Immature natural killer cell (primary cell): ENCODE data around the gene C11orf21. TPM values are rescaled to one million over a fixed set of nuclear protein-coding genes. Genes with fewer than 3 reads are reported as not detected.

Source experiments
- DNase-seq, 3 donors: peaks; one replicate each; pipeline ENCODE4 v3.0.0; 2022; ENCODE audit warnings: mixed read lengths in 1 of 3
- H3K27ac Mint-ChIP-seq, 6 donors: one replicate each; pipeline ENCODE4 v1.8.0; 2020; ENCODE audit warnings: mixed read lengths in 6 of 6, mild to moderate bottlenecking in 5 of 6, inconsistent platforms in 4 of 6, moderate library complexity in 3 of 6
- H3K27me3 Mint-ChIP-seq, 3 donors: one replicate each; pipeline ENCODE4 v1.8.0; 2020 to 2021; ENCODE audit warnings: low read depth in 3 of 3, mild to moderate bottlenecking in 3 of 3, mixed read lengths in 3 of 3, moderate library complexity in 3 of 3, inconsistent platforms in 1 of 3
- H3K36me3 Mint-ChIP-seq, 3 donors: one replicate each; pipeline ENCODE4 v1.8.0; 2020; ENCODE audit warnings: mixed read lengths in 3 of 3, inconsistent platforms in 2 of 3, mild to moderate bottlenecking in 2 of 3
- H3K4me1 Mint-ChIP-seq, 2 donors: one replicate each; pipeline ENCODE4 v1.8.0; 2020; ENCODE audit warnings: inconsistent platforms in 2 of 2, mild to moderate bottlenecking in 2 of 2, mixed read lengths in 2 of 2, moderate library complexity in 1 of 2
- H3K4me3 Mint-ChIP-seq, 5 donors: one replicate each; pipeline ENCODE4 v1.8.0; 2020; ENCODE audit warnings: mild to moderate bottlenecking in 5 of 5, mixed read lengths in 5 of 5, inconsistent platforms in 3 of 5, moderate library complexity in 3 of 5
- H3K9me3 Mint-ChIP-seq, 6 donors: one replicate each; pipeline ENCODE4 v1.8.0; 2020; ENCODE audit warnings: mild to moderate bottlenecking in 6 of 6, mixed read lengths in 6 of 6, inconsistent platforms in 4 of 6, moderate library complexity in 3 of 6
- polyA plus RNA-seq, 3 donors: library from polyadenylated mRNA; unstranded; fragments of 300-500 nt; fragmentation: Illumina TruSeq; gene quantifications; one replicate each; pipeline ENCODE4 v1.2.3, GENCODE V29; 2021

Gene C11orf21
- polyA plus RNA-seq, 3 donors from 2014 or later: 36.3 to 57.5 (median 36.6) TPM

DNA sequence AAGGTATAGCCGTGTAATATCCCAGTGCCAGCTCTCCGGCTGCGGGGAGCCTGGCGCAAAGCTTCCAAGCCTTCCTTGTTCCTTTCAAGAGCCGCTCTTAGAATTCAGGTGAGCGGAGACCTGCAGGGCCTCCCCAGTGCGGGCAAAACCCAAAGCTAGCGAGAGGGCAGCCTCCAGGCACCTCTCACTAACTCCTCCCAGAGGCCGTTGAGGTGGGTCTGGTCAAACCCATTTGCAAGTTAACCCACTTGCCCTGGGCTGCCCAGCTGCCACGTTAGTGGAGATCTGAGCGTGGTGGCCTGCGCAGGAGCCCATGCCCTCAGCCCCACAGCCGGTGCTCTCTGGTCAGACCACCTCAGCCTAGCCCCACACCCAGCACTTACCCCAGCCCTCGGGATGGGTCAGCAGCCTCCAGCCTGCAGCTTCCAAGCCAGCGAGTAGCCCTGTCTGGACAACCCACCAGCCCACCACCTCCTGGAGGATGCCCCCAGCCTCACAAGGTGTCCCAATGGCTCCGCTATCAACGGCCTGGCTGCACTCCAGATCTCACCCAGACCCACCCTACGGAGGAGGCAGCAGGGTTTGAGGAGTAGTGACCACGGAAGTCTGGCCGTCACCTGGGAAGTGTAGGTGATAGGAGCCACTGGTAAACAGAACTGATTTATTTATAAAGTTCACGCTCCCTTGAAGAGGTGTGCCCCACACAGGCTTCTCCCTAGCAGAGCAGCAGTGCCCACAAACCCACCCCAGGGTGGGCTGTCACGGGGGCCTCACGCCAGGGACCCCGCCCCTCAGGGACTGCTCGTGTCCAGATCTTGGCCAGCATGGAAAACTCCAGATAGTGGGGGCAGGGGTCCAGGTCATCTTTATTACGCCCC is 33.6 kb downstream of the C11orf21 start:
- Mint-ChIP-seq H3K4me1 (peaks cover 41 to 47% of the 10 kb centered on the region in 2 donors), H3K27ac (peak overlapping the region; percentile 62 to 87 (median 78)), H3K36me3 (peaks cover 0 to 5% (median 4%) of the 10 kb centered on the region in 3 donors), H3K9me3 (no peaks in the 10 kb centered on the region), H3K4me3 (peak overlapping the region; percentile 67 to 85 (median 81)), H3K27me3 (peaks cover 6 to 25% (median 9%) of the 10 kb centered on the region in 3 donors)
- no peak for DNase-seq

DNA sequence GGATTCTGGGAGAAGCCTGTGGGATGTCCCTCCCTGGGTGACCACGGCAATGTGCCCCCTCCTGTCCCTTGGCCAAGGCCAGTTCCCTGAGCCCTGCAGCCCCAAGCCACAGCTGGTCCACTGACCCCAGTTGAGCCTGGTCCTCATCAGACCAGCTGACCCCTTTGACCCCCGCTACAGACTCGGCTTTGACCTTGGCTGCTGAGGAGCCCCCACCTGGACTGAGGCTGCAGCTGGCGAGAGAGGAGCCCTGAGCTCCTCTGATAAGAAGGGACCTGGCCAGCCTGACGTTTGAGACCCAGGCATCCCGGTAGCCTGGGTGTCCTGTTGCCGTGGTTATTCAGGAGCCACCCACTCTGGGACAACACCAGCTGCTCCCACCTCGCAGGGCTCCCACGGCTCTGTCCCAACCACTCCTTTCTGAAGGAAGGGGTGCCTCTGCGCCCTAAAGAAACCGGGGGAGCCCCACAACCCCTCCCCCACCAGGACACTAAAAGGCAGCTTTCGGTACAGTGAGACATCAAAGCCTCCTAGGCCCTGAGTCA is 34.3 kb downstream of the C11orf21 start:
- H3K27ac Mint-ChIP-seq: peak overlapping the region in 4 of 6 donors; percentile 21 to 96 (median 82)

DNA sequence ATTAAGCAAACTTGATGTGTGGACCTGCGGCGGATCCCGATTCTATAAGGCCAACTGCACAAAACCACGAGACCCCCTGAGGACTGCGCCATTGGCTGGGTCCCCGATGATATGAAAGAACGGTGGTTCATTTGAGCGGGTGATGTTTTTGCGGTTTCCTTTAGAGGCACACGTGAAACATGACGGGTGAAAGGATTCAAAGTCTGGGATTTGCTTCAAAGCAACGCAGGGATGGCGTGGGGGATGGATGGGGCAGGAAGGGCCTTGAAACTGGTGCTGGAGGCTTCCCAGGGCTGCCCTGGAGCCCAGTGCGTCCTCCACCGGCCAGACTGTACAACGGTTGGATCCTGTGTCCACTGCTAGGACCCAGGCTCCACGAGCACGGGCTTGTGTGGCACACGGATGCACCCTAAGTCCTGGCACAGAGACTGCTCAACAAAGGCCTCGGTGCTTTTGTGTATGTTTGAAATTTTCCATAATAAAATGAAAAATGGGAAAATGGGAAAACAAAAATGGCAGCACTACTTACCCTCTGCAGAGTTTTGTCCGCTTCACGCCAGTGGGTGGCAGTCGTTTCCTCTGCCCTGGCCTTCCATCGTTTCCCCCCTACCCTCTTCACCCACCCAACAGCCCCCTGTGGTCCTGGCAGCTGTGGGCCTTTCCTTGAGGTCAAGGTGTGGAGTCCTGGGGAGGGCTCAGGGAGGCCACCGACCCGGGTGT is 35.0 kb downstream of the C11orf21 start:
- Mint-ChIP-seq H3K9me3 (no peaks in the 10 kb centered on the region), H3K27ac (peak overlapping the region; percentile 89 to 96 (median 92)), H3K4me1 (peaks cover 41 to 47% of the 10 kb centered on the region in 2 donors), H3K36me3 (peaks cover 0 to 5% (median 4%) of the 10 kb centered on the region in 3 donors), H3K4me3 (peak overlapping the region; percentile 74 to 88 (median 81)), H3K27me3 (peaks cover 6 to 25% (median 9%) of the 10 kb centered on the region in 3 donors)
- peak; percentile 13 to 44 (median 32) for DNase-seq

More for the DNA sequence above, 34.3 kb downstream of the C11orf21 start:
- H3K27me3 Mint-ChIP-seq: peaks cover 6 to 25% (median 9%) of the 10 kb centered on the region in 3 donors
- H3K9me3 Mint-ChIP-seq: no peaks in the 10 kb centered on the region
- peaks cover 41 to 47% of the 10 kb centered on the region in 2 donors for H3K4me1 Mint-ChIP-seq
- H3K36me3 Mint-ChIP-seq: peaks cover 0 to 5% (median 4%) of the 10 kb centered on the region in 3 donors
- no peak for DNase-seq
- peak overlapping the region; percentile 67 to 85 (median 81) for H3K4me3 Mint-ChIP-seq

DNA sequence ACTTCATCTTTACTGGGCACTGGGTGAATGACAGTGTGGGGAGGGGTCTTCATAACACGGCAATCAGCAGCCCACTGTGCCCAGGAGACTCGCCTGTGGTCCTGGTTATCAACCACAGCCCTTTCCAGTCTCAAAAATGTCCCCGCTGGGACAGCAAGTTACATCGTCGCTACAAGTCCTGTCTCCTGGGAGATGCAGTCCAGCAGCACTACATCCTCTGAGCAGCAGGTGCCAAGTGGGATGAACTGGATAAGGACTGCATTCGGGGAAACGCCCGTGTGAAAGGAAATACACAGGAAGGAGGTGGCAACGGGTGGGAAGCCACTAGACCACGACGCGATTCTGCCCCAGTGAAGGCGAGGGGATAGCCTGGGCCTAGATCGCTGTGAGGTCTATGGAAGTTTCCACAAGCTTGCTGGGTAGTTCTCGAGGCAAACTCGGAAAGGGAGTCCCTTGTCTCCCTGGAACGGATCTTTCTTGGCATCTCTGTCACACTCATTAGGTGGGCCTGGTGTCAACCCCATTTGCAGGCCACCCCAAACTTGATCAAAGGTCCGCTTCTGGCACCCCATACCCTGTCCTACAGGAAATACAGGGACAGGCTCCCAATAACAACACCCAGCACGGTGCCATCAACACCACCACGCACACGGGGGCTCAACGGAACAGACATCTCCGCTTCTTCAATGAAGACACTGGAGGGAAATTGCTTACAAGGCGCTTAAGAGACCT is 35.7 kb downstream of the C11orf21 start:
- DNase-seq: peak; percentile 49 to 60 (median 53)
- H3K4me3 Mint-ChIP-seq: peak overlapping the region; percentile 74 to 88 (median 81)
- H3K27me3 Mint-ChIP-seq: peaks cover 6 to 26% (median 9%) of the 10 kb centered on the region in 3 donors
- peaks cover 0 to 5% (median 4%) of the 10 kb centered on the region in 3 donors for H3K36me3 Mint-ChIP-seq
- peak overlapping the region; percentile 89 to 96 (median 92) for H3K27ac Mint-ChIP-seq
- peaks cover 41 to 47% of the 10 kb centered on the region in 2 donors for H3K4me1 Mint-ChIP-seq
- H3K9me3 Mint-ChIP-seq: no peaks in the 10 kb centered on the region

DNA sequence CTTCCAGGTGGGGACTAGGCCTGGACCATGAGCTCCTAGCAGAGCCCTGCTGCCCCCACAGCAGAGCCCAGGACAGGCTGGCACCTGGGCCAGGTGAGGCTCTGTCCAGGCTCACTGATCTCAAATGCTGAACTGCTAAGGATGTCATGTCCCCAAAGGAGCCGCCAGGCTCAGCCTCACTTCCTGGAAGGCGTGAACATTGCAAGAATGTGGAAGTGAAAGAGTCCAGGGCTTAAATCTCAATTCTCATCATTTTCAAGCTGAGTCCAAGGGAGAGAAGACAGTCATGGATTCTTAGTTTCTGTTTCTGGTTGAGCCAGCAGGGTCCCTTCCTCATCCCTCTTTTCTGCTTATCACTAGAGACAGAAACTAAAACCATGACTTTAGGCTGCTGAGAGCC is 36.3 kb downstream of the C11orf21 start:
- peaks cover 6 to 26% (median 7%) of the 10 kb centered on the region in 3 donors for H3K27me3 Mint-ChIP-seq
- peaks cover 37 to 47% of the 10 kb centered on the region in 2 donors for H3K4me1 Mint-ChIP-seq
- H3K27ac Mint-ChIP-seq: peak overlapping the region; percentile 89 to 96 (median 92)
- H3K36me3 Mint-ChIP-seq: peaks cover 0 to 5% (median 4%) of the 10 kb centered on the region in 3 donors
- H3K4me3 Mint-ChIP-seq: peak overlapping the region; percentile 74 to 88 (median 81)
- no peaks in the 10 kb centered on the region for H3K9me3 Mint-ChIP-seq
- DNase-seq: peak; percentile 34 to 48 (median 41)

DNA sequence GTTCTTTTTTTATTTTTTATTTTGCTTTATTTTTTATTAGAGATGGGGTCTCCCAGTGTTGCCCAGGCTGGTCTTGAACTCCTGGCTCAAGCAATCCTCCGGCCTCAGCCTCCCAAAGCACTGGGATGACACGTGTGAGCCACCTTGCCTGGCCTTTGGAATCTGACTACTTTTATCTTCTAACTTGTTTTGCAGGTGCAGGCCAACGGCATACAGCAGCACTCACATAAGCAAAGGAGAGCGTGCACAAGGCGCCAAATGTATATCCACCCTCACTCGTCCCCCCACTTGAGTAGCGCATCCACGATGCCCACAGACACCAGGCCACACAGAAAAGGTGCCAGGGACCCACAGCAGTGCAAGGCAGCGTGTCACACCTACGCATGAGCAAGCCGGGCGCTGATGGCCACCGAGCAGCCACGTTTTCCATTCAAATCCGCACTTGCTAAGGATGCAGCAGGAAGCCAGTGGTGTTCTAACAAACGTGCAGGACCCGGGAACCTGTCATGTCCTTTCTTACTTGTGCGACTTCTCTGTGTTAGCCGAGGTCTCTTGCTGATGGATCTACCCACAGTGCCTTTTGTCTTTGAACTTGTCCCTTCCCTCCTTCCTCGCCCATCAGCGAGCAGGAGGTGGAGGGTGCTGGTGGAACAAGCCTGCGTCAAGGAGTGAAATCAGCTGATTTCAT is 37.2 kb downstream of the C11orf21 start:
- no peaks in the 10 kb centered on the region for H3K9me3 Mint-ChIP-seq
- no peak for DNase-seq
- peaks cover 0 to 5% (median 4%) of the 10 kb centered on the region in 3 donors for H3K36me3 Mint-ChIP-seq
- H3K4me1 Mint-ChIP-seq: peaks cover 36 to 47% of the 10 kb centered on the region in 2 donors
- peaks cover 6 to 28% (median 7%) of the 10 kb centered on the region in 3 donors for H3K27me3 Mint-ChIP-seq
- no peak overlapping the region for H3K4me3 Mint-ChIP-seq
- peak overlapping the region in 3 of 6 donors; percentile 14 to 89 (median 21) for H3K27ac Mint-ChIP-seq

DNA sequence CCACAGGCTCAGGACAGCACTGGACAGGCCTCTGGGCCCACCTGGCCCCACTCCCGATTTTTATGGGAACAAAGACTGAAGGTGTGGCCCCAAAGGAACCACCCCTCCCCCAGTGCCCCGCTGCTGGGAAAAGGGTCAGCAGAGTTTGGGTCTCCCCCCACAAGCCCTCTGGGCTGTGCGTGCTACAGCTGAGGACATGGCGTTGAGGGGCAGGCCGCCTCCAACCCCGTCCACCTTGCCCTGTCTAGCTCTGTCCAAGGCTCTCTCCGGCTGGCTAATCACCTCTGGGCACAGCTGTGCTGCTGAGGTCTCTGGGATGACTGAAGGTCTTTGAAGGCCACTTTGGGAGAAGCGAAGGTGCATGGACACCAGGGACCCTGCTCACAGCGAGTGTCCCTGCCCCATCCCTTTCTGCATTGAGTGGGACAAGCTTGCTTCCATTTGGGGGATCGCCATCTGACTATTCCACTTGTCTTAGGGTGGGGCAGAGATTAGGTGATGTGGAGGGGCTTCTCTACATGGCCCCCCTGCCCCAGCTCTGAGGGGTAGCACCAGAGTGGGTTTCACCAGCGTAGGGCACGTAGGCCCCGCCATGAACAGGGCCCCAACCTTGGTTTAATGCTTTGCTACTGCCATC is 37.9 kb downstream of the C11orf21 start:
- H3K36me3 Mint-ChIP-seq: peaks cover 0 to 5% (median 4%) of the 10 kb centered on the region in 3 donors
- peaks cover 6 to 24% (median 7%) of the 10 kb centered on the region in 3 donors for H3K27me3 Mint-ChIP-seq
- DNase-seq: no peak
- H3K27ac Mint-ChIP-seq: no peak overlapping the region
- H3K4me1 Mint-ChIP-seq: peaks cover 36 to 46% of the 10 kb centered on the region in 2 donors
- no peak overlapping the region for H3K4me3 Mint-ChIP-seq
- H3K9me3 Mint-ChIP-seq: no peaks in the 10 kb centered on the region

DNA sequence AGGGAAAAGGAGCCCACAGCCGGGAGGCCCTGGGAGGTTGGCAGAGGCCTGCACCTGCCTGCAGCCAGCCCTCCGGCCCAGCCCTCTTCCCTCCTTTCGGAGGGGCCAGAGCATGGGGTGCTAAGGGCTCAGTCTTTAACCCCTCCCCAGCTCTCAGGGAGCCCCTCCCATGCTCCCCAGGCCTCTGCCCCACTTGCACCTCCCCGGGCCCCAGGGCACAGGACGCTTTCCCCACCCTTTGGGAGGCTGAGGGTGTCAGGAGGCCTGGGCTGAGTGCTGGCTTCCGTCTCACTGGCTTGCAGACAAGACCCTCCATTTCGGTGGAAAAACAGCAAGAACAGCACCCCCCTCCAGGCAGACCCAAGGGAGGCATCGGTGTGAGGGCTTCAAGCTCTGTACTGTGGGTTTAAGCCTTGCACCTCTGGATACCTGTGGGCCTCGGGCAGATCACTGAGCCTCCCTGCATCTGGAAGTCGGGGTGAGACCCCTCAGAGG is 38.6 kb downstream of the C11orf21 start:
- Mint-ChIP-seq H3K4me1 (peaks cover 30 to 39% of the 10 kb centered on the region in 2 donors), H3K36me3 (peaks cover 0 to 5% (median 0%) of the 10 kb centered on the region in 3 donors), H3K27me3 (peaks cover 3 to 21% (median 6%) of the 10 kb centered on the region in 3 donors), H3K27ac (no peak overlapping the region), H3K4me3 (no peak overlapping the region), H3K9me3 (no peaks in the 10 kb centered on the region)
- no peak for DNase-seq

DNA sequence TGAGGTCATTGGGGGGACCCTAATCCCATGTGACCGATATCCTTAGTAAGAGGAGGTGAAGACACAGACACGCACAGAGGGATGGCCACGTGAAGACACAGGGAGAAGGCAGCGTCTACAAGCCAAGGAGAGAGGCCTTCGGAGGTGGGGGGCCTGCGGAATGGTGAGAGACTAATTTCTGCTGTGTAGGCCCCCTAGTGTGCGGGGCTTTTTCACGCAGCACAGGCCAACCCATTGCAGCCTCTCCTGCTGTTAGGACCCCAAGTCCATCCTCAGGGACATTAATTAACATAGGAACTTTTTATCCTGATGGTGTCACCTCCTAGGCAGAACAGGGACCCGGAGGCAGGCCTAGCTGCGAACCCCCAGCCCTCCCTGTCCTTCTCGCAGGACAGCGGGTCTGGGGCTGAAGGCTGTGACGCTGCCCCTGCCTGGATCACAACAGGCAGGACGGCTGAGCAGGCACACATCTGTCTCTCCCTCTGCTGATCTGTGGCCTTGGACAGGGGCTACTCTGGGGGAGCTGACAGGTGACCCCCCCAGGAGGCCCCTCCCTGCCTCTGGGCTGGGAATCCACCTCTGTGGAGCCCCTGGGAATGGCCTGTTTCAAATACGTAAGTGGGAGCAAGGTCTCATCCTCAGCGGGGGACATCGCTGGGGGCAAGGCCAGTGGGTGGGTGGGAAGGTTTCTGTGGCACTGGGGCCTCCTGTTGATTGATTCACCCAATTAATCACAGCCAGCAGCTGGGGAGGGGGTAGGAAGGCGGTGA is 39.2 kb downstream of the C11orf21 start:
- no peaks in the 10 kb centered on the region for H3K9me3 Mint-ChIP-seq
- peak overlapping the region in 3 of 6 donors; percentile 19 to 79 (median 20) for H3K27ac Mint-ChIP-seq
- no peak for DNase-seq
- H3K4me3 Mint-ChIP-seq: no peak overlapping the region
- H3K4me1 Mint-ChIP-seq: peaks cover 24 to 33% of the 10 kb centered on the region in 2 donors
- H3K27me3 Mint-ChIP-seq: peaks cover 0 to 17% (median 6%) of the 10 kb centered on the region in 3 donors
- peaks cover 0 to 5% (median 0%) of the 10 kb centered on the region in 3 donors for H3K36me3 Mint-ChIP-seq

DNA sequence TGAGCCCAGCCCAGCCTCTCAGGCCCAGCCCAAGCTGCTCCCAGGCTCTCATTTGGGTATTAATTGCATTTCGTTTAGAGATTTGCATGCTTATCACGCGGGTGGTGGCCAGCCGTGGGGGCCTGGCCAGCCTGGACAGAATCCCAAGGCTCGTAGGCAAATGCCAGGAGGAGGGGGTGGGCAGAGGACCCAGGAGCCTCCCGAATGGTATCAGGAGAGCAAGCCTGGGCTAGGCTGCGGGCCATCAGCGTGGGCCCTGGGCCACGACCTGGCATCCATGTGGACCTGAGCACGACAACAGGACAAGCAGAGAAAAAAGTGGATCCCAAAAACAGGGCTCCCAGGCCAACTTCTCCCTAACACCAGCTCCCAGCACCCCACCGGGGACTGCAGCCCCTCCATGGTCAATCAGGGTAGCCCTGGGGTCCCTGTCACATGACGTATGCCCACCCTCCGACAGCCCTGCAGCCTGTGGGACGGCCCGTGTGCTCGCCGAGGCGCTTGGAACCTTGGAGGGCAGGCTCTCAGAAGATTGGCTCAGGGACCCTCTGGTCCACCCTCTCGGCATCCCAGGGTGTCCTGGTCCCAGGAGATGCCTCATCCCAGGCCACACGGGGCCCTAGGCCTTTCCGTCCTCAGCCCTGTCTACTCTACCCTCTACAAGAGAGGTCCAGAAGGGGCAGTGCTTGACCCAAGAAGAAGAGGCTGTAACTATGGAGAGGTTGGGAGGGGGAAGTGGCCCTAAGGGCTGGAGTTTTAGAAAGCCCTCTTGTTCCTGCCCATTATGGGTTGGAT is 40.1 kb downstream of the C11orf21 start:
- H3K9me3 Mint-ChIP-seq: no peaks in the 10 kb centered on the region
- H3K36me3 Mint-ChIP-seq: peaks cover 0 to 5% (median 0%) of the 10 kb centered on the region in 3 donors
- peak overlapping the region in 2 of 6 donors; percentile 19 to 79 for H3K27ac Mint-ChIP-seq
- no peak overlapping the region for H3K4me3 Mint-ChIP-seq
- H3K27me3 Mint-ChIP-seq: peaks cover 0 to 17% (median 6%) of the 10 kb centered on the region in 3 donors
- peaks cover 15 to 24% of the 10 kb centered on the region in 2 donors for H3K4me1 Mint-ChIP-seq
- DNase-seq: no peak
